Neural progenitor cell (in vitro differentiated cells): Measurements from ENCODE around the gene MDH1B. TPM values are rescaled to one million over a fixed set of nuclear protein-coding genes. Genes with fewer than 3 reads are reported as not detected.
A peak's percentile ranks its signal among the peaks of the same experiment; 100 is the strongest.

Source experiments
- DNase-seq: peaks from one replicate; pipeline ENCODE4 v3.0.0-alpha.2; 2016; ENCODE audit warnings: low spot score
- H2AFZ ChIP-seq: fragments of 200-600 bp; sonication (generic); replicated peaks from 2 replicates; pipeline ENCODE4 v1.6.1; 2016; ENCODE audit warnings: antibody characterized with exemption
- H3F3A ChIP-seq: fragments of 200-600 bp; sonication (generic); 2 replicates; pipeline ENCODE4 v1.6.1; 2016; ENCODE audit warnings: antibody characterized with exemption, low read depth
- H3K27ac ChIP-seq: fragments of 200-600 bp; sonication (generic); 2 replicates; pipeline ENCODE4 v1.5.1; 2016; ENCODE audit warnings: mild to moderate bottlenecking
- H3K27me3 ChIP-seq: fragments of 200-600 bp; sonication (generic); 2 replicates; pipeline ENCODE4 v1.6.1; 2016; ENCODE audit warnings: mild to moderate bottlenecking, moderate library complexity
- H3K36me3 ChIP-seq: fragments of 200-600 bp; sonication (generic); 2 replicates; pipeline ENCODE4 v1.5.1; 2016
- H3K4me1 ChIP-seq: fragments of 200-600 bp; sonication (generic); 2 replicates; pipeline ENCODE4 v1.6.1; 2016; ENCODE audit warnings: mixed run types
- H3K4me2 ChIP-seq: fragments of 200-600 bp; sonication (generic); 2 replicates; pipeline ENCODE4 v1.6.1; 2016
- H3K4me3 ChIP-seq: fragments of 200-600 bp; sonication (generic); 2 replicates; pipeline ENCODE4 v1.5.1; 2016
- H3K79me2 ChIP-seq: fragments of 200-600 bp; sonication (generic); 2 replicates; pipeline ENCODE4 v1.6.1; 2016; ENCODE audit warnings: low read depth
- H3K9ac ChIP-seq: fragments of 200-600 bp; sonication (generic); 2 replicates; pipeline ENCODE4 v1.6.1; 2016
- H3K9me3 ChIP-seq: fragments of 200-600 bp; sonication (generic); 2 replicates; pipeline ENCODE4 v1.5.1; 2016; ENCODE audit warnings: low read depth
- H4K20me1 ChIP-seq: fragments of 200-600 bp; sonication (generic); 2 replicates; pipeline ENCODE4 v1.6.1; 2016; ENCODE audit warnings: low read depth
- H3K27ac Mint-ChIP-seq: 3 replicates; pipeline ENCODE4 v1.8.0; 2021; ENCODE audit warnings: mixed read lengths
- H3K27me3 Mint-ChIP-seq: 2 replicates; pipeline ENCODE4 v1.8.0; 2022; ENCODE audit warnings: low read depth, mild to moderate bottlenecking, inconsistent platforms, moderate library complexity, mixed read lengths; ENCODE audit not compliant: insufficient read depth
- H3K36me3 Mint-ChIP-seq: 3 replicates; pipeline ENCODE4 v1.8.0; 2021; ENCODE audit warnings: mixed read lengths
- H3K4me1 Mint-ChIP-seq: 3 replicates; pipeline ENCODE4 v1.8.0; 2021; ENCODE audit warnings: mixed read lengths
- H3K4me3 Mint-ChIP-seq: 3 replicates; pipeline ENCODE4 v1.8.0; 2021; ENCODE audit warnings: mild to moderate bottlenecking, moderate library complexity, mixed read lengths
- H3K9me3 Mint-ChIP-seq: 3 replicates; pipeline ENCODE4 v1.8.0; 2020; ENCODE audit warnings: mixed read lengths
- CTCF ChIP-seq: fragments of 200-600 bp; sonication (generic); IDR thresholded peaks from 2 replicates; pipeline ENCODE4 v1.5.1; 2017; ENCODE audit warnings: antibody characterized with exemption, mild to moderate bottlenecking
- EZH2 ChIP-seq: fragments of 200-600 bp; sonication (generic); IDR thresholded peaks from 2 replicates; pipeline ENCODE4 v1.6.1; 2017; ENCODE audit warnings: antibody characterized with exemption, mild to moderate bottlenecking, moderate library complexity
- EZH2phosphoT487 ChIP-seq: fragments of 200-600 bp; sonication (generic); IDR thresholded peaks from 2 replicates; pipeline ENCODE4 v1.6.1; 2017; ENCODE audit warnings: antibody characterized with exemption
- total RNA-seq: library from RNA; depleted of rRNA; stranded (reverse); fragments of >200 nt; gene quantifications from 2 replicates; pipeline ENCODE4 v1.2.3, GENCODE V29; 2015; ENCODE audit warnings: low replicate concordance

The MDH1B gene
- total RNA-seq, 1 donor from 2014 or later: 3.9 TPM

GRCh38 chr2:206801418-206802189, 36.5 kb upstream of the MDH1B start:
- no peak overlapping the region for H2AFZ ChIP-seq
- H3K27me3 Mint-ChIP-seq: no peaks in the 10 kb centered on the region
- no peak overlapping the region for H3K9ac ChIP-seq
- no peaks in the 10 kb centered on the region for H3K79me2 ChIP-seq
- peaks cover 36% of the 10 kb centered on the region for H3K4me1 Mint-ChIP-seq
- H3K4me3 ChIP-seq: no peak overlapping the region
- H3K4me2 ChIP-seq: no peak overlapping the region
- peak; percentile 24 for DNase-seq
- no peaks in the 10 kb centered on the region for H4K20me1 ChIP-seq
- no peak overlapping the region for H3K27ac Mint-ChIP-seq
- H3K27ac ChIP-seq: no peak overlapping the region
- H3K9me3 ChIP-seq: no peaks in the 10 kb centered on the region
- no peaks in the 10 kb centered on the region for H3K27me3 ChIP-seq
- no peak overlapping the region for H3K4me3 Mint-ChIP-seq
- TF ChIP-seq EZH2phosphoT487: no peak
- no peaks in the 10 kb centered on the region for H3K36me3 Mint-ChIP-seq
- H3K4me1 ChIP-seq: peaks cover 4% of the 10 kb centered on the region
- no peaks in the 10 kb centered on the region for H3F3A ChIP-seq
- no peaks in the 10 kb centered on the region for H3K9me3 Mint-ChIP-seq
- H3K36me3 ChIP-seq: no peaks in the 10 kb centered on the region

- no peaks in the 10 kb centered on the region for H3K27me3 Mint-ChIP-seq
- no peak overlapping the region for H3K27ac ChIP-seq
- H3K9ac ChIP-seq: no peak overlapping the region
- H3K36me3 Mint-ChIP-seq: no peaks in the 10 kb centered on the region
- no peaks in the 10 kb centered on the region for H3K36me3 ChIP-seq
- no peak overlapping the region for H2AFZ ChIP-seq
- H3K27ac Mint-ChIP-seq: peak overlapping the region; percentile 33
- H3K4me1 Mint-ChIP-seq: peaks cover 36% of the 10 kb centered on the region
- peak; percentile 83 for DNase-seq
- H3K9me3 ChIP-seq: no peaks in the 10 kb centered on the region
- H3K4me1 ChIP-seq: peaks cover 4% of the 10 kb centered on the region
- H3K27me3 ChIP-seq: no peaks in the 10 kb centered on the region
- TF ChIP-seq EZH2 (no peak), CTCF (peak; percentile 84)
- H3F3A ChIP-seq: no peaks in the 10 kb centered on the region
- H3K4me3 ChIP-seq: no peak overlapping the region
- H3K4me3 Mint-ChIP-seq: peak overlapping the region; percentile 28
- H3K4me2 ChIP-seq: peak overlapping the region; percentile 23
- no peaks in the 10 kb centered on the region for H4K20me1 ChIP-seq
- no peaks in the 10 kb centered on the region for H3K79me2 ChIP-seq
- H3K9me3 Mint-ChIP-seq: no peaks in the 10 kb centered on the region
Observed at GRCh38 chr2:206800506-206801417, 35.6 kb upstream of the MDH1B start.

- H3K4me1 ChIP-seq: peaks cover 4% of the 10 kb centered on the region
- no peak for TF ChIP-seq EZH2
- TF ChIP-seq CTCF: no peak
- no peak for TF ChIP-seq EZH2phosphoT487
- H3K27me3 ChIP-seq: no peaks in the 10 kb centered on the region
- no peaks in the 10 kb centered on the region for H3K36me3 ChIP-seq
- H3K9me3 Mint-ChIP-seq: no peaks in the 10 kb centered on the region
- peaks cover 2% of the 10 kb centered on the region for H3K36me3 Mint-ChIP-seq
- peaks cover 36% of the 10 kb centered on the region for H3K4me1 Mint-ChIP-seq
- no peak overlapping the region for H3K27ac ChIP-seq
- no peak for DNase-seq
- H3K27me3 Mint-ChIP-seq: no peaks in the 10 kb centered on the region
- H3K4me3 Mint-ChIP-seq: no peak overlapping the region
- H3K4me2 ChIP-seq: no peak overlapping the region
- no peak overlapping the region for H3K9ac ChIP-seq
- H3K4me3 ChIP-seq: no peak overlapping the region
- no peaks in the 10 kb centered on the region for H3K9me3 ChIP-seq
- H3K27ac Mint-ChIP-seq: no peak overlapping the region
- no peak overlapping the region for H2AFZ ChIP-seq
- H3K79me2 ChIP-seq: no peaks in the 10 kb centered on the region
- no peaks in the 10 kb centered on the region for H4K20me1 ChIP-seq
- H3F3A ChIP-seq: no peaks in the 10 kb centered on the region
Observed at GRCh38 chr2:206799083-206799482, 34.0 kb upstream of the MDH1B start.
